ENCODE results near the gene DPP4.

Gene DPP4

DNA sequence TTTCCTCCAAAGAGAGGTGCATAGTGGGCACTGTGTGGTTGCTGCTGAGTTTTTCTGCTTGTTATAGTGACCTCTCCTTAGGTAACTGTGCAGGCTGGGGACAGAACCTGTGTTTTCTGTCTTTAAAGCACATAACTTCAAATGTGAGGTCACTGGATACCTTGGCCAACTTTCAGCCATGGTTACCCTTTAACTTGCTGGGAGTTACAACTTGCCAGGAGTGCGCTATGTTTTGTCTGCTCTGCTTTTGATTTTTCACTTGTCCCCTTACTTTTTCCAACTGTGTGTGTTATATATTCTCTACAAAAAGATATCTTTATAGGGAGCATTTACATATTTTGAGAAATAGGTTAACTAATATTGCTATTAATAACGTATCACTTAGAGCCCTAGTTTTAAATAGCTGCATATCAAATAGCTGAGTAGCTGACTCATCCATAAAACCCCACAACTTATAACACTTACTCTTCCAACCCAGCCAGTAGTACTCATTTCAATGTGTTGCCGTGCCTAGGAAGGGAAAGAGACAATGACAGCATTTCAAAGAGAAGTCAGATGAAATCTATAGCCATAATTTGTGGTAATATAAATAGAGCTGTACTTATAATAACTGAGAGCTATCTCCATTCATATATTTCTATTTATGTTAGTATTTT is 51.6 kb downstream of the DPP4 start:
- in situ Hi-C loops (cut with MboI; ENCODE audit: low sequenced_read_pairs), result no loop called here

DNA sequence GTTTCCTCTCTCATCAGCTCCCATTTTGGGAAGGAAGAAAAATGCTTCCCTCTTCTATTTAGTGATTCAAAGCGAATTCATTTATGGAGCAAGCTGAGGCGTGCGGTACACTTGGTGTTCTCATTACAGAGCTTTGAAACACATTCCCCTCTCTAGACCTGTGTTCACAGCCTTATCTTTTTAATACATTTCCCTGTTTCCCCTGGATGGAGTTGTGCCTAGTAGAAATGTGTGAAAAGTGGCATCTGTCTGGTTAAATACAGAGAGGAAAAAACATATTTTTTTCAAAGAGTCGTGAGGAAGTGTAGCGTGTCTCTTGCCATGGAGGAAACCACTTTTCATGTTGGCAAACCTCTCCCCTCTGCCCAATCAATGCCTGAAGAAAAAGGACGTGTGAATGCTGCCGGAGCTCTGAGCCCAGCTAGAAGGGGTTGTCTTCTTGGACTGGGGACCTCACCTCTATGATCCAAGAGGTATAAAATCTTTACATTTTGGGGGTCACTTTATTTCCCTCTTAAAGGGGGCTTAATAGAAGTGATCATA is 52.4 kb downstream of the DPP4 start:
- in situ Hi-C loops (cut with MboI; ENCODE audit: low sequenced_read_pairs), result no loop called here

DNA sequence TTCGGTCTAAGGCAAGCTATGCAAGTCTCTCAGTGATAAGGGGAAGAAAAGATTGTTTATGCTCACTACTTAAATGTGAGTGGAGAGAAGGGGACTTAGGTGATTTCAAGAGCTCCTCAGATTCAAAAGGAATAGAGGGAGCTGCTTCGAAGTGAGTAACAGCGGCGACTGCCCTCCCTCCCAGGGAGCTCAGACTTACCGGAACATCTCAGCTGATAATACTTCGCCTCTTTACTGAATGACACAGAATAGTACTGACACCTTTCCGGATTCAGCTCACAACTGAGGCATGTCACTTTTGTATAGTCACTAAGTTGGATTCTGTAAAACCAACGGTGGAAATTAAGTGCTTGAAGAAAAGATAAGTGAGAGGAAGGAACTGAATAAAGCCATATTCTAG is 55.5 kb downstream of the DPP4 start:
- in situ Hi-C loops (cut with MboI; ENCODE audit: low sequenced_read_pairs), result no loop called here

DNA sequence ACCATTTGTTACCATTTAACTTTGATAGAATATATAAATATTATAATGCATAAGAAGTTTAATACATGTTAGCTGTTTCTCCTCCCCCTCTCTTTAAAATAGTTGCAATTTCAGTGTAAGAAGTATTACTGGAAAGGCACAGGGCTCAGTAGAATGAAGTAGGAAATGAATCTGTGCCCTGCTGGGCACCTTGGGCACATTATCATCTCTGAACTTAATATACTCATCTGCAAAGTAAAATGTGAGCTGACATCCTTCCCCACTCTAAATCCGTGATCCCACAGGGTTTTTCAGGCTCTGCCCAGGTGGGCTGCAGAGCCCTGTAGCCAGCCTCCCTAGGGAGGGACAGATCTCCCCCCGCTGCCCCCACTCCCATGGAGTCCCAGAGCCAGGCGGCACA is 56.8 kb downstream of the DPP4 start:
- in situ Hi-C loops (cut with MboI; ENCODE audit: low sequenced_read_pairs), result no loop called here

DNA sequence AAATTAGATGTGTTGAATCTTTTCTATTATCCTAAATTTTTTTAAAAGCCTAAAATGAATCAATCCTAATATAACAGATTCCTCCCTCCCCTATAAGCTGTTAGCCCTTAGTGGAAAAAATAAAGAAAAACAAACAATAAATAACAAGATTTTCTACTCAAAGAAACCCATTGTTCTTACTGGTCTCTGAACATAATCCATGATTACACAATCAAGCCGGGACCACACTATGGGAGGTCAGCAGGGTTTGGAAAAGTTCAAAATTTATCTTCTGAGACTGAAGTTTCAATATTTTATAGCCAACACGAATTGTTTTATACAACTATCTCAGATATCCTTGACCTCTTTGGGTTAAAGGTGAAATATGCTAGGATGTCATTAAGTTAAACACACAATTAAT is 57.9 kb downstream of the DPP4 start:
- in situ Hi-C loops (cut with MboI; ENCODE audit: low sequenced_read_pairs), result no loop called here

DNA sequence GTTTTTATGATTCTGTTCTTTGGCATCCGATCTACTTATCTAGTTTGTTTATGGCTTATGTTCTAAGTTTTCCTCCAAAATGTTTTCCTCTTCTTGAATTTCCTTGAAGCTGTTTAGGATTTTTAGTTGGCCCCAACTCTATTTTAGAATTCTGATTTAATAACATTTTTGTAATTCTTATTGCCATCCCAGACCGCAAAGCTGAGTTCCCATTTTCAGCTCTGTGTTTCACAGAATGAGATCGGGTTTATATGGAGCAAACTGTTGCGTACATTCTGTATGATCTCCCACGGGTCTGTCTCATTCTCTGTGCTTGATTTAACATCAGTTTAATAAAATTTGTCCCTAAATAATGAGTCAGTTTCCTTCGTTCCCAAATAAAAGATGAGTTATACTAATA is 59.3 kb downstream of the DPP4 start:
- in situ Hi-C loops (cut with MboI; ENCODE audit: low sequenced_read_pairs), result no loop called here

DNA sequence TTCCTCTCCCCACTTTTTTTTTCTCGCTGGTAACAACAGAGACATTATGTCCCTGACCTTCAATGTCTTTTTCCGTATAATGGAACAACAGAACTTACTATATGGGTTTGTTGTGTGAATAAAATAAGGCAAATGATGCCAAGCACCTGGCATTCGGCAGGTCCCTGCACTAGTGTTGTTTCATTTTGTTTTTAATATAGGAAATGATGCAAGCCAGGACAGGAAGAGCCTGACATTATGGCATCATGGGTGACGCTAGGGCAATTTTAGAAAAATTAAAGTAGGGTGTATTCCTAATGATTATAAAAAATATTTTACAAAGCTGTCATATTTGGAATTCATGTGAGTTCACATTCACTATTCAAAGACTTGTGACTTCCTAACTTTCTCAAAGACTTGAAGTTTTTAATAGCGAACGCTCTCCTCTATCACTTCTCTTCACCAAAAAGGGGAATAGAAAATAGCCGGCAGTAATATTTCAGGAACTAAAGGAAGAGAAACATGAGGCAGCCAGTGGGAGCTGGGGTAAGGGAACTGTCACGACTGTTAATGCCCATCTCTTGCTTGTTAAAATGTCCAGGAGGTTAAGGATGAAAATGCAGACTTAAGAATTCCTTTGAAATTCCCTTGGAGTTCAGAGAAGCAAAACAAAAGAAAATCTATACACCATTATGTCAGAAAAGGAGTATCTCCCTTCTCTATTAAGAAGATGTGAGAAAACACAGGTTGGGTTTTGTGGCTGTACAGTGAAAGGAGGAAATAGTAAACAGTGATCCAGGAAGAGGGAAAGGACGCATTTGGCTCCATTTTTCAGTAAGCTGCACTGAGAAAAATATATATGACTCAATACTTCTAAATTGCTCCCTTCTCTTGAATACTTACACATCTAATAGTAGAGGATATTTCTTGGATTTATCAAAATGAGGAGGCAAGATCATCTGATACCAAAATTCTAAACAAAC is 60.2 kb downstream of the DPP4 start:
- in situ Hi-C loops (cut with MboI; ENCODE audit: low sequenced_read_pairs), result no loop called here

DNA sequence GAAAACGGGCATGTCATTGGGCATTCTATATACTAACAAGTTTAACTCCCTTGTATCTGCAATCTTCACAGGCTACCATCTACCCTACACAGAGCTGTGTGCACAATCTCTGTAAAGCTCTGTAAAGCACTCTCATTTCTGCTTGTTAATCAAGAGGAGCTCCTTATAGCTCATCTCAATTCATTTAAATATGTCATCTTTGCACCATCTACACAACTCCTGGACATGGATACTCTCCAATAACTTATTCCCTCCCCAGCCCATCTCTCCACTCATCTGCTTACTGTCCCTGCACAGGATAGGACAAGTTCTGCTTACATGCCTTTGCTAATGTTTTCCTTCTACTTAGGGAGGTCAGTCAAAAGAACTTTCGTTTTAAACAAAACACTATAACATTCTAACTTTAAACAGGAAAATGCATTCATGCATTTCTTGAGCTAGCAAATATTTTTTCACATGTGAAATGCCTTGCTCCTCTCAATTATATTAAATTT is 61.4 kb downstream of the DPP4 start:
- in situ Hi-C loops (cut with MboI; ENCODE audit: low sequenced_read_pairs), result no loop called here

DNA sequence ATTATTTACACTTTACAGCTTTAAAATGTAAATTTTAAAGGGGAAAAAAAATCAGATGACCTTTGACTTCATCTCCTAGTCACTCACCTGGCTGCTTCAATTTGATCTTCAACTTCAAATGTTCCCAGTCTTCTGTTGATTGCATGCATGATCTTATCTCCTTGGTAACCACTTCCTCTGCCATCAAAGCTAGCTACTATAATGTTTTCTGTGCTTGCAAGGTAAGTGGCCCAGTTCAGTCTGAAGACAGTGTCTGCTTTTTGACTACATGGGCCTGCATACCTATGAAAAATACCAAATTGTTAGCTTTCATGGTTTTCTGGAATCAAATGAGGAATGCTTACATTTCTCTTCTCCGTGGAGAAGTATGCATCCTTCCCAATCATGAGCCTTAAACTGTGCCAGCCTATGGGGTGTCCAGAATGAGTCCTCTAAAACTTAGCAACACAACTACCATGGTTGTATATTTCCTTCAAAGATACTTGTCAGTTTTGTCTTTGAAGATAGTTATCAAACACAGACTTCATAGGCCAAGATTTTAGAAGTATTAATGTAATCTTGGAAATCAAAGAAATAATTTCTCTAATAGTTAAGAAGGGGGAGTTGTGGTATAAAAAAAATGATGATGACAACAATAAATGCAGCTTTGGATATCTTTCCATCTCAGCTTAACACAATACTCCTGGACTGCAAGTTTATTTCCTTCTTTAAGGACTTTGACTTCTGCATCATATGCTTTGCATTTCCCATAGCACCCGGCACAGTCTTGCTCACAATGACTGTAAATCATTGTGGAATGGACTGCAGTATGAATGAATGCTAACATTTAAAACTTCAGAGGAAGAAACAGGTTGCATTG is 62.1 kb downstream of the DPP4 start:
- in situ Hi-C loops (cut with MboI; ENCODE audit: low sequenced_read_pairs), result no loop called here

DNA sequence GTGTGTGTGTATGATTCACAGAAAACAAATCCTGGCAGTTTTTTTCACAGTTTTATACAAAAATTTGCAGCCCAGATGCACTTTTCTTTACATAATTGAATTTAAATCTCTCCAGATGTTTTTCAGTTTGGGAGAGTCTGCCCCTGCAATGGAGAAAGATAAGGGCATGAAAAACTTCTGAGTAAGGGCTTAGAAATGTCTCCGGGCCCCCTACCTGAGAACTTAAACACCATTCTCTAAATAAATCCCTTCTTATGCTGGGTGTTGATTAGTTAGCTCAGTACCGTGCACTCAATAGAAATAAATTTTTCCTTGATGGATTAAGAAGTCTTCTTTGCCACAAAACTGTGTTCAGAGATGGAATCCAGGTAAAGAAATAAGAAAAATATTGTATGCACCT is 64.5 kb downstream of the DPP4 start:
- in situ Hi-C loops (cut with MboI; ENCODE audit: low sequenced_read_pairs), result no loop called here

DNA sequence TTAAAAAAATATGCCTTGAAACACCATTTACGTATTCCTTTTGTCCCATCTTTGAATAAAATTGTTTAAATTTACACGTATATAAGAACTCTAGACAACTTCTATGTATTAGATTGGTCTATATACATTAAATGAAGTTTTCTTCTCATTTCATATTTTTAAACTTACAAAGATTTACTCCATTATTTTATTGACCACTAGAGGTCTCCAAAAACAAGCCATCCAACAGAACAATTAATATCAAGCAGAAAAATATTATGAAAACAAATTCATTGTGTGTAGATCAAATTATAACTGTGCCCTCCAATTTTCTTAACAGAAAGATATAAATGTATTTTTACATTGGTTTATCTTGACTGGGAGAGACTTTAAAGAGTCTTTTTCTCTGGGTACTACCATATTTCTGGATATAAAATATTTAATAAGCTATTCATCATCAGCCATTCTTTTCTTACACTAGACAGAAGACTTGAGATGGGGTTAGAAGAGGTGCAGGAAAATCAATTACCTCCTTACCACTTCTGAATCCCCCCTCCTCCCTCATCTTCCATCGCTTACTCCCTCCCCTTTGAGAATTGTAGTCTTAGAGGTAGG is 66.5 kb downstream of the DPP4 start:
- in situ Hi-C loops (cut with MboI; ENCODE audit: low sequenced_read_pairs), result no loop called here

DNA sequence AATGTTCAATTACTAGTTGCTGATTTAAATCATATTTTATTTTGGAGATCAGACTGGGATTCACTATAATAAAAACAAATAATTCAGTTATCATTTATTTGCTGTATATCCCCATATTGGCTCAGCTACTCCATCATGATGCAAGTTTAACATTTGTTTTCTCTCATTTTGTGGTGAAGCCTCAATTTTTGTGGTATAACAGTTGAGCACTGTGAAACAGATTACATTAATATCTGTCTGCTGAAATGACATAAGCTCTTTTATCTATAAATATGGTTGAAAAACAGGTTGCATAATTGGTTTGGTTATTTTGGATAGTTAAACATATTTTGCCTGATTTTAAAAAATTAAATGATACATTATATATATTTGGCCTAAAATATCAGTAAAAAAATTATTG is 67.7 kb downstream of the DPP4 start:
- in situ Hi-C loops (cut with MboI; ENCODE audit: low sequenced_read_pairs), result no loop called here

DNA sequence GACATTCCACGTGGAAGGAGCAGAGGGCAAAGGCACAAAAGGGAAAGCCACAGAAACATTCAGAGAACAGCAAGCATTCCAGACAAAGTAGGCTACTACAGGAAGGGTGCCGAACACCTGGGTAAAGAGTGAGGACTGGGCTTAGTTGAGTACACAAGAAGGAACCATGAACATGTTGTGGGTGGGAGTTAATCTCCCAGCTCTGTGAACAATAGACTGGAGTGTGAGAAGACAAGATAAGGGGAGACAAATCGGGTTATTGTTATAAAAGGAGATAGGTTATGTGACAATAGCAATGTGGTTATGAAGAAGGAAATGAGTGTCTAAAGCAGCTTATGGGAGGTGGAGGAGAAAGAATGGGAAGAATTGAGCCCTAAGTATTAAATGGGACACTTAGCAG is 70.0 kb downstream of the DPP4 start:
- in situ Hi-C loops (cut with MboI; ENCODE audit: low sequenced_read_pairs), result no loop called here

DNA sequence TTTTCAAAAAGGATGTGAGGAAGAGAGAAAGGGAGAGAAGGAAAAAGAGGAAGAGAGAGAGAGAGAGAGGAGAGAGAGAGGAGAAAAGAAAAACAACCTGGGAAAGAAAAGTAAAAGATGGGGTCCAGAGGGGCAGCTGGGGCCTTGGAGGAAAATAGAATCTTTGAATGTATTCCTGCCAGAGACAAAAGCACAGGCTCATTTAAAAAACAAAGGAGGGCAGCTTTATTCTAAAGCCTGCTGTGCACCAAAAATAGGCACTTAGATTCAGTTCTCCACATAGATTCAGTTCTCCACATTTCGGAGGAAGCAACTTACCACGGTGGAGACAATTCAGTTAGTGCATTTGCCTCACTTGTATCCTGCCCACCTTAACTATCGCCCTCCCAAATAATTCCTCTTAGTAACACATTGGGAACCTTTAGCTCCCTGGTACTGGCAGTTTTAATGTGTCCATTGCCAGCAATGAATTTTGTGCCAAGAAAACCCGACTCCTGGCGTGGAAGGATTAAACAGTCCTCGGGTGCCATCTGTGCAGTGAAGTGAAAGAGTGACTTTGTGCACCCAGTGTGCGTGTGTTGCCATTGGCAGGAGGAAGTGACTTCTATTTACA is 71.3 kb downstream of the DPP4 start:
- in situ Hi-C loops (cut with MboI; ENCODE audit: low sequenced_read_pairs), result no loop called here

DNA sequence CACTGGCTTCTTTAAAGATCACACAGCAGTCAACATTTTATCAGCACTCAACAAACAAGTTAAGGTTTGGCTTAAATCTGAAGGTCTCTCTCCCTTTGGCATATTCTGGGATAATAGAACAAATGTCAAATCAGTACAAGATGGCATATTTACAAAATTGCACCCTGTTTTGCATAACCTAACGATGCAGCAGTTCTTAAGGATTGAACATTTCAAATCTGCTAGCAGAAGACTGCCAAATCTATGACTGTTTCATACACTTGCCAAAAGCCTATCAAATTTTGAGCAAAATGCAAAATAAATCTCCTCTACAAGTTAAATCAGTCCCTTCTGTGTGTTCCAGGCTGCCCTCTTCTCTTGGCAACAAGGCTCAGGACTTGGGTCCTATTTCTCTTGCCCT is 73.6 kb downstream of the DPP4 start:
- in situ Hi-C loops (cut with MboI; ENCODE audit: low sequenced_read_pairs), result no loop called here

DNA sequence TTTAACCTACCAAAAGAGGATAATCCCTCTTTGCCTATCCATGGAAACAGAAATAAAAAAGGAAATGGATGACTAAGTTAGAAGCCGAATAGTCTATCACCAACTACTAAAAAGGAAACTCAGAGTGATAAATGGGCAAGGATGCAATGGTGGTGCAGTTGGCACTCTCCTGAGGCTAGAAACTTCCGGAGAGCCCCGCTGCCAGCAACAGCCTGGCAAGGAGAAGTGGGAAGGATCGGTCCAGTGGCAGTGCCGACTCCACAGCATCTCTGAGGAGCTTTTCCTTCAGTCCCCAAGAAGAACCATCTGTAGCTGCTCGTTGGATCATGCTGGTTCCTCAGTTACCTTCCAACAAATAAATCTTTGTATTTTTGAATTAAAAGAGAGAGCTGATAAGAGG is 74.7 kb downstream of the DPP4 start:
- in situ Hi-C loops (cut with MboI; ENCODE audit: low sequenced_read_pairs), result no loop called here

DNA sequence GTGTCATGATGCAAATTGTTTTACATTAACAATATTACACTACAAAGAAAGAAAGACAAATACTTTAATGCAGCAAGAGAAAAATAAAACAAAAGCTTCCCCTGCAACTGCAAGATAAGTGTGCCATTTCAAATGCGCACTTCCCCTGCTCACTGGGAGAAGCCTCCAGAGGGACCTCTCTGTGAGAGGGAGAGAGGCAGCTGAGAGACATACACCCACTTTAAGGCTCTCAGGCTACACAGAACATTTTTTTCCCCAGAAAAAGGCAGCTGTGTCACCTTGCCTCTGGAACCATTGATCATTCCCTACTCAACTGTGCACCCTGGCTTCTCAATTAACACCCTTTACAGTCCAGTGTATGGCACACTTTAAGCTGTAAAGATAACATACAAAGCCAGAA is 75.2 kb downstream of the DPP4 start:
- in situ Hi-C loops (cut with MboI; ENCODE audit: low sequenced_read_pairs), result no loop called here

DNA sequence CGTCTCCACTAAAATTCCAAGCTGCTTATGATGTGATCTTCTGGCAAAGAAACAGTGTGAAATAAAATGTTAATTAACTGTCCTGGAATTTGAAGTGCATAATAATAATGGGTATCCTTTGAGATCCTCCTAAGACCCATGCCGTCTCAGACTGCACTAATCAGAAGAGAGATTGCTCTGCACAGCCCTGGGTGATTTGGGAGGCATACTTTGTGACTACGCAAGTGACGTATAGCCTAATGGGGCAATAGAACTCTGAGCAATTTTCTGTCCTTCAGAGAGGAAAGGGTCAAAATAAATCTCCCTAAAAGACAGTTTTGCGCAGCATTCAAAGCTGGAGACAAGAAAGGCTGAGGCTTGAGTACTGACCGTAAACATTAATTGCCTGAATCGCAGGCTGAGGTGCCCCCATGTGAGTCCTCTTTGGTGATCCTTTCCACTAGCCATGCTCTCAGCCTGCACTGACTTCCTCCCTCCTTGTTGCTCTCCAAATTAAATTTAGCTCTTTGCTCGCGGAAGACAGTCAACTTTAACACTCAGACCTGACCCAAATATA is 76.0 kb downstream of the DPP4 start:
- in situ Hi-C loops (cut with MboI; ENCODE audit: low sequenced_read_pairs), result no loop called here

DNA sequence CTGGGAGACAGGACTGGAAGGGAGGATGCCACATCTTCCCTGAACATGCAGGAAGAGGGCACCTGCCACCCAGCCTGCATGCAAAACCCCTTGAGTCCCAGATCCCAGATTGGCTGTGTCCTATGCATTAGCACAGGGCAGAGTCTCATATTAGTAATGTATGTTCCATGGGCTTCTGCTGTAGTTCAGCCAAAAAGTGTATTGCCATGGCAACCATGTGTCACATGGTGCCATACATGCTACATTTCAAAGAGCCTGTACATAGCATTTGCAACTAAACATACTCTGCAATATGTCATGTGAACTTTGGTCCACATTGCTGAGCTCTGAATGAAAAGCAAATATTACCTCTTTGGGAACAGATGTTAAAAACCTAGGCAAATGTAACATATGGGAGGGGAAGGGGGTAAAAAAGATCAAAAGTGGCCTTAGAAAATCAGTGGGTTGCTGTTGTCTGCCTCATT is 78.4 kb downstream of the DPP4 start:
- in situ Hi-C loops (cut with MboI; ENCODE audit: low sequenced_read_pairs), result no loop called here

Data from HL-60/S4 treated with retinoic acid at 250 ng/mL for 4 days and 3 days (cell line).